Tibial nerve (tissue), 4 donors: ENCODE results near the gene ZNRF3. TPM values are rescaled to one million over a fixed set of nuclear protein-coding genes. Genes with fewer than 3 reads are reported as not detected.

Source experiments
- DNase-seq, 2 donors: peaks; one replicate each; pipeline ENCODE4 v3.0.0-alpha.2; 2019; ENCODE audit warnings: low spot score in 2 of 2
- H3K27ac ChIP-seq, 4 donors: fragments of 200-600 bp; sonication (generic) in 3 of 4; one replicate each; pipeline ENCODE4 v1.5.1; 2017 to 2019; ENCODE audit warnings: mild to moderate bottlenecking in 1 of 4
- H3K27me3 ChIP-seq, 2 donors: fragments of 200-600 bp; sonication (generic) in 1 of 2; one replicate each; pipeline versions ENCODE4 v1.5.1 to v1.6.0; 2017 to 2019
- H3K36me3 ChIP-seq, 3 donors: fragments of 200-600 bp; sonication (generic); one replicate each; pipeline ENCODE4 v1.5.1; 2018 to 2019
- H3K4me1 ChIP-seq, 4 donors: fragments of 200-600 bp; sonication (generic) in 3 of 4; one replicate each; pipeline ENCODE4 v1.5.1; 2017 to 2019
- H3K4me3 ChIP-seq, 4 donors: fragments of 200-600 bp; sonication (generic) in 3 of 4; one replicate each; pipeline ENCODE4 v1.5.1; 2017 to 2019; ENCODE audit warnings: mild to moderate bottlenecking in 1 of 4, moderate library complexity in 1 of 4
- H3K9me3 ChIP-seq, 4 donors: fragments of 200-600 bp; sonication (generic) in 3 of 4; one replicate each; pipeline ENCODE4 v1.5.1; 2017 to 2019
- CTCF ChIP-seq, 5 experiments: fragments of 200-600 bp in 3 of 5; fragments of 450-650 bp in 2 of 5; sonication (generic) in 3 of 5; IDR thresholded peaks; one replicate each; pipeline ENCODE4 v1.5.1; 2016 to 2019; ENCODE audit warnings: antibody characterized with exemption in 5 of 5, mild to moderate bottlenecking in 3 of 5, moderate library complexity in 2 of 5
- EP300 ChIP-seq, 2 donors: sonication (generic); formaldehyde crosslinking; IDR thresholded peaks; one replicate each; pipeline ENCODE4 v1.6.1; 2017; ENCODE audit warnings: antibody characterized with exemption in 2 of 2, mild to moderate bottlenecking in 1 of 2
- POLR2A ChIP-seq, 2 donors: fragments of 450-650 bp; IDR thresholded peaks; one replicate each; pipeline ENCODE4 v1.6.1; 2017; ENCODE audit warnings: antibody characterized with exemption in 2 of 2, mild to moderate bottlenecking in 2 of 2, moderate library complexity in 2 of 2
- WGBS, 2 donors: methylation state at CpG; one replicate each; pipeline ENCODE4 v1.1.5; 2018; 5-methylcytosine and 5-hydroxymethylcytosine counted together
- total RNA-seq, 4 donors: library from RNA; depleted of rRNA; stranded (reverse); fragments of >200 nt; gene quantifications; one replicate each; pipeline ENCODE4 v1.1.0, GENCODE V29; 2016

The ZNRF3 gene
- total RNA-seq, 4 donors from 2014 or later = 18.0 to 37.9 (median 23.5) TPM

- no peaks in the 10 kb centered on the region for H3K9me3 ChIP-seq
- peaks cover 0 to 13% (median 0%) of the 10 kb centered on the region in 4 donors for H3K4me1 ChIP-seq
- WGBS, 2 donors = 91 to 93% methylated on average over 3 of the region's 3 CpGs
- no peaks in the 10 kb centered on the region for H3K36me3 ChIP-seq
- TF ChIP-seq EP300 (IDR thresholded peaks at IDR 0.05) (no peak), CTCF (IDR thresholded peaks at IDR 0.05) (no peak), POLR2A (IDR thresholded peaks at IDR 0.05) (no peak)
- DNase-seq = no peak
- H3K27ac ChIP-seq = no peak overlapping the region
- H3K27me3 ChIP-seq = no peaks in the 10 kb centered on the region
- no peak overlapping the region for H3K4me3 ChIP-seq
Observed at GRCh38 chr22:29088809-29089208, 205.4 kb downstream of the ZNRF3 start.

- H3K4me3 ChIP-seq = no peak overlapping the region
- H3K27me3 ChIP-seq = no peaks in the 10 kb centered on the region
- DNase-seq = no peak
- peaks cover 0 to 13% (median 0%) of the 10 kb centered on the region in 4 donors for H3K4me1 ChIP-seq
- H3K9me3 ChIP-seq = no peaks in the 10 kb centered on the region
- 59 to 68% methylated on average over 3 of the region's 3 CpGs for WGBS, 2 donors
- H3K27ac ChIP-seq = no peak overlapping the region
- no peak for TF ChIP-seq POLR2A (IDR thresholded peaks at IDR 0.05)
- TF ChIP-seq CTCF (IDR thresholded peaks at IDR 0.05) = no peak
- no peak for TF ChIP-seq EP300 (IDR thresholded peaks at IDR 0.05)
- H3K36me3 ChIP-seq = no peaks in the 10 kb centered on the region
Observed at GRCh38 chr22:29089507-29089906, 206.1 kb downstream of the ZNRF3 start.

- TF ChIP-seq CTCF (IDR thresholded peaks at IDR 0.05) (no peak), EP300 (IDR thresholded peaks at IDR 0.05) (no peak), POLR2A (IDR thresholded peaks at IDR 0.05) (no peak)
- WGBS, 2 donors = 75 to 83% methylated on average over 3 of the region's 3 CpGs
- no peaks in the 10 kb centered on the region for H3K27me3 ChIP-seq
- peaks cover 0 to 5% (median 0%) of the 10 kb centered on the region in 3 donors for H3K36me3 ChIP-seq
- peaks cover 0 to 13% (median 0%) of the 10 kb centered on the region in 4 donors for H3K4me1 ChIP-seq
- H3K9me3 ChIP-seq = no peaks in the 10 kb centered on the region
- no peak overlapping the region for H3K4me3 ChIP-seq
- no peak overlapping the region for H3K27ac ChIP-seq
- no peak for DNase-seq
Observed at GRCh38 chr22:29090039-29090438, 206.7 kb downstream of the ZNRF3 start.

GRCh38 chr22:29092243-29092642 lies 208.9 kb downstream of the ZNRF3 start:
- TF ChIP-seq POLR2A (IDR thresholded peaks at IDR 0.05) (no peak), EP300 (IDR thresholded peaks at IDR 0.05) (no peak), CTCF (IDR thresholded peaks at IDR 0.05) (no peak)
- Histone ChIP-seq H3K27me3 (no peaks in the 10 kb centered on the region), H3K27ac (no peak overlapping the region), H3K4me1 (peaks cover 0 to 22% (median 2%) of the 10 kb centered on the region in 4 donors), H3K4me3 (no peak overlapping the region), H3K36me3 (peaks cover 0 to 8% (median 0%) of the 10 kb centered on the region in 3 donors), H3K9me3 (no peaks in the 10 kb centered on the region)
- DNase-seq = no peak
- WGBS, 2 donors = 89% methylated on average over 4 of the region's 4 CpGs

- no peaks in the 10 kb centered on the region for H3K27me3 ChIP-seq
- 69 to 88% methylated on average over 1 of the region's 1 CpG for WGBS, 2 donors
- no peaks in the 10 kb centered on the region for H3K9me3 ChIP-seq
- DNase-seq = no peak
- TF ChIP-seq EP300 (IDR thresholded peaks at IDR 0.05) (no peak), CTCF (IDR thresholded peaks at IDR 0.05) (no peak), POLR2A (IDR thresholded peaks at IDR 0.05) (no peak)
- no peak overlapping the region for H3K4me3 ChIP-seq
- H3K4me1 ChIP-seq = peaks cover 0 to 22% (median 2%) of the 10 kb centered on the region in 4 donors
- peaks cover 0 to 8% (median 0%) of the 10 kb centered on the region in 3 donors for H3K36me3 ChIP-seq
- H3K27ac ChIP-seq = peak overlapping the region in 1 of 4 donors; percentile 36
Observed at GRCh38 chr22:29093030-29093429, 209.7 kb downstream of the ZNRF3 start.
